K562 (cell line): Measurements from ENCODE around the gene DPM1. TPM values are rescaled to one million over a fixed set of nuclear protein-coding genes. Genes with fewer than 3 reads are reported as not detected.

Source experiments
- CREM ChIP-seq: IDR thresholded peaks from 2 replicates; pipeline ENCODE4 v1.6.1; 2014; ENCODE audit warnings: antibody characterized with exemption, low read depth
- EP400 ChIP-seq: fragments of 450-650 bp; IDR thresholded peaks from 2 replicates; pipeline ENCODE4 v1.6.1; 2017; ENCODE audit warnings: antibody characterized with exemption, mild to moderate bottlenecking, moderate library complexity
- GATA2 ChIP-seq: sonication (generic); formaldehyde crosslinking; IDR thresholded peaks from 2 replicates; pipeline ENCODE4 v1.4.0; 2020; ENCODE audit warnings: mild to moderate bottlenecking, missing genetic modification reagents
- HNRNPL ChIP-seq: fragments of 200-400 bp; formaldehyde crosslinking; IDR thresholded peaks from 2 replicates; pipeline ENCODE4 v1.6.1; 2017; ENCODE audit warnings: low read depth, mild to moderate bottlenecking, low read length
- KLF16 ChIP-seq: IDR thresholded peaks from 2 replicates; pipeline ENCODE4 v1.6.1; 2016; ENCODE audit warnings: antibody characterized with exemption
- RREB1 ChIP-seq: fragments of 250-450 bp; sonication (Bioruptor Pico); IDR thresholded peaks from 2 replicates; pipeline ENCODE4 v1.4.0; 2020
- SIRT6 ChIP-seq: IDR thresholded peaks from one replicate; pipeline ENCODE4 v1.6.1; 2012; ENCODE audit warnings: low read depth, mild to moderate bottlenecking, control low read depth, inconsistent platforms, low read length, moderate library complexity
- SPI1 ChIP-seq: IDR thresholded peaks from 2 replicates; pipeline ENCODE4 v1.6.1; 2011; ENCODE audit warnings: low read depth, low read length, control low read depth, borderline replicate concordance
- SRSF3 ChIP-seq: fragments of 200-400 bp; formaldehyde crosslinking; IDR thresholded peaks from 2 replicates; pipeline ENCODE4 v1.6.1; 2016; ENCODE audit warnings: mild to moderate bottlenecking, low read length, moderate library complexity; ENCODE audit not compliant: insufficient read depth
- ZFX ChIP-seq: sonication (generic); formaldehyde crosslinking; IDR thresholded peaks from 2 replicates; pipeline ENCODE4 v1.8.0; 2022; ENCODE audit warnings: mild to moderate bottlenecking, missing genetic modification reagents, moderate library complexity
- ZNF217 ChIP-seq: sonication (generic); formaldehyde crosslinking; IDR thresholded peaks from 2 replicates; pipeline ENCODE4 v1.8.0; 2022; ENCODE audit warnings: mild to moderate bottlenecking, missing genetic modification reagents
- ZNF407 ChIP-seq: fragments of 450-650 bp; IDR thresholded peaks from 2 replicates; pipeline ENCODE4 v1.6.1; 2016; ENCODE audit warnings: low read depth
- ZNF511 ChIP-seq: sonication (generic); formaldehyde crosslinking; IDR thresholded peaks from 2 replicates; pipeline ENCODE4 v1.8.0; 2022; ENCODE audit warnings: mild to moderate bottlenecking, missing genetic modification reagents
- ZNF785 ChIP-seq: fragments of 250-450 bp; sonication (Bioruptor Pico); IDR thresholded peaks from 2 replicates; pipeline ENCODE4 v1.4.0; 2020; ENCODE audit warnings: mild to moderate bottlenecking
- polyA plus RNA-seq, 8 experiments: library from polyadenylated mRNA; depleted of rRNA in 4 of 8; stranded (reverse) in 5 of 8; unstranded in 3 of 8; fragments of >200 nt; fragmentation: Nextera tagmentation in 2 of 8; fragmentation: Illumina TruSeq in 1 of 8; extraction: Ambion mirVana in 2 of 8; extraction: Trizol in 1 of 8; gene quantifications; 2 replicates each; pipeline versions ENCODE4 v1.2.1 to v1.2.3, GENCODE V29; 2011 to 2014; ENCODE audit warnings: inconsistent platforms in 1 of 8, missing spikeins in 1 of 8
- total RNA-seq, 7 experiments: library from RNA; depleted of rRNA in 6 of 7; stranded (reverse); fragments of >200 nt in 6 of 7; fragmentation: Illumina TruSeq in 2 of 7; extraction: Trizol in 2 of 7; gene quantifications; 2 replicates each; pipeline versions ENCODE4 v1.2.1 to v1.2.3, GENCODE V29; 2011 to 2021; ENCODE audit warnings: low replicate concordance in 1 of 7

The DPM1 gene
- total and polyA plus RNA-seq, 9 of the 15 experiments (the other 6 are each of a cell fraction or from before 2014, with no cell fraction given): 75.2 to 190 (median 153) TPM

GRCh38 chr20:50931306-50932015 is 26.9 kb downstream of the DPM1 start, which contains the start of gene ADNP (continued):
- TF ChIP-seq ZNF407: no peak
- peak; percentile 90 for TF ChIP-seq CREM
- peak; percentile 99 for TF ChIP-seq EP400
- peak; percentile 91; the same call in 1 of the 2 replicates for TF ChIP-seq ZNF511 (CRISPR knock-in tag)
- 0 out of 2 replicates have a peak, but pooled peaks have one; percentile 55 for TF ChIP-seq HNRNPL
- no peak for TF ChIP-seq ZNF785 (CRISPR knock-in tag)
- TF ChIP-seq ZFX (CRISPR knock-in tag): peak; percentile 96
- peak; percentile 90 for TF ChIP-seq SPI1
- TF ChIP-seq SRSF3: no peak
- no peak for TF ChIP-seq RREB1
- TF ChIP-seq GATA2: no peak
- TF ChIP-seq SIRT6: no peak
- no peak for TF ChIP-seq KLF16
- TF ChIP-seq ZNF217: no peak
